AG04449 (cell line): ENCODE results near the gene SUV39H2.
"Not testable (repeated sequence)": the region's sequence is repeated elsewhere in the genome, so short reads cannot be mapped to it uniquely, and the experiment has no call there.

ENCODE experiments used
- CTCF ChIA-PET: fragments of 350-600 bp; formaldehyde crosslinking; extraction: SDS; loops from one replicate; lab custom pipeline; 2021; ENCODE audit warnings: antibody characterized with exemption; lab: Yijun Ruan, JAX
- POLR2A ChIA-PET: fragments of 400-600, 350-600 bp; formaldehyde crosslinking; extraction: SDS; loops from one replicate; lab custom pipeline; 2020; ENCODE audit warnings: antibody characterized with exemption, inconsistent platforms; lab: Yijun Ruan, JAX
- DNase-seq: peaks from one replicate; pipeline ENCODE4 v3.0.0-alpha.2; 2010; ENCODE audit warnings: low read depth, low spot score
- H3K4me3 ChIP-seq: 2 replicates; pipeline ENCODE4 v1.5.1; 2011; ENCODE audit warnings: low read depth, mild to moderate bottlenecking, control low read depth, low read length
- CTCF ChIP-seq: IDR thresholded peaks from one replicate; pipeline ENCODE4 v1.5.1; 2011; ENCODE audit warnings: mild to moderate bottlenecking, moderate library complexity, low read length, control low read depth, inconsistent platforms; ENCODE audit not compliant: insufficient read depth; ENCODE audit errors: missing control alignments

Gene SUV39H2

GRCh38 chr10:14936584-14936983, 57.9 kb downstream of the SUV39H2 start:
- no peak overlapping the region for H3K4me3 ChIP-seq
- POLR2A ChIA-PET, result no interaction called here
- DNase-seq, result no peak
- CTCF ChIA-PET, result interaction anchor here (2.1 kb wide), 1 partner anchor 11 kb away, joined by 4 read pairs; no protein-coding TSS in a partner anchor
- no peak for TF ChIP-seq CTCF

GRCh38 chr10:14938971-14939370, 60.3 kb downstream of the SUV39H2 start:
- H3K4me3 ChIP-seq, DNase-seq, CTCF ChIA-PET, POLR2A ChIA-PET: not testable (repeated sequence)

- H3K4me3 ChIP-seq, DNase-seq, POLR2A ChIA-PET, CTCF ChIA-PET: not testable (repeated sequence)
Observed at GRCh38 chr10:14942147-14942949, 63.7 kb downstream of the SUV39H2 start.

- DNase-seq, H3K4me3 ChIP-seq, POLR2A ChIA-PET, CTCF ChIA-PET: not testable (repeated sequence)
Observed at GRCh38 chr10:14942950-14943338, 64.3 kb downstream of the SUV39H2 start.

GRCh38 chr10:14945108-14945507, 66.4 kb downstream of the SUV39H2 start:
- ChIA-PET POLR2A (no interaction called here), CTCF (no interaction called here)
- no peak overlapping the region for H3K4me3 ChIP-seq
- no peak for DNase-seq
- no peak for TF ChIP-seq CTCF

GRCh38 chr10:14947268-14947667, 68.6 kb downstream of the SUV39H2 start:
- ChIA-PET CTCF (interaction anchor here (0.8 to 1.3 kb wide), 3 partner anchors 9 to 14 kb away, joined by 3 to 4 read pairs (median 3); no protein-coding TSS in a partner anchor), POLR2A (no interaction called here)
- no peak for TF ChIP-seq CTCF
- no peak overlapping the region for H3K4me3 ChIP-seq
- DNase-seq, result no peak

GRCh38 chr10:14949291-14949690, 70.6 kb downstream of the SUV39H2 start:
- no peak for DNase-seq
- no peak overlapping the region for H3K4me3 ChIP-seq
- ChIA-PET CTCF (no interaction called here), POLR2A (no interaction called here)
- no peak for TF ChIP-seq CTCF
